ENCODE data around the gene MAML3.
A peak's percentile ranks its signal among the peaks of the same experiment; 100 is the strongest.
"Not testable (repeated sequence)": the region's sequence is repeated elsewhere in the genome, so short reads cannot be mapped to it uniquely, and the experiment has no call there.

Gene MAML3

DNA sequence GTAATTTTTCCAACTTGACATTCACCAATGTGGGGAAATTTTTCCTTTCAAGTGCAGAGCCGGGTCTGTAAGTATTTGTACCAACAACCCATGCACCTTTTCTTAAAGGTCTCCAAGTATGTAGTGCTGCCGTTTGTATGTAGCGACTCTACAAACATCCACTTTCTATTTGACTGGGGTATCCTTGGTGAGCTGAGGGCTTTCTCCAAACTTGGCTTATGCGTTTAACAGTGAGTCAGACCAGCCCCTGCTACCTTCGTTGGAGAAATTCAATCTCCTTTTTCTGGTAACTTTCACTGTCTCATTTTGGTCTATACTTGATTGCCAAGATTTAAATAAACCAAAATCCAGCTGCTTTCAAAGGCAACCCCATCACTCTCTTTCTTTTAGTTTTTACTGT lies 453.4 kb downstream of the MAML3 start:
- no peak overlapping the region for H3K4me3 Mint-ChIP-seq
- peaks cover 45% of the 10 kb centered on the region for H3K36me3 Mint-ChIP-seq (ENCODE audit: low read depth)
- TF ChIP-seq, protein P1, sequence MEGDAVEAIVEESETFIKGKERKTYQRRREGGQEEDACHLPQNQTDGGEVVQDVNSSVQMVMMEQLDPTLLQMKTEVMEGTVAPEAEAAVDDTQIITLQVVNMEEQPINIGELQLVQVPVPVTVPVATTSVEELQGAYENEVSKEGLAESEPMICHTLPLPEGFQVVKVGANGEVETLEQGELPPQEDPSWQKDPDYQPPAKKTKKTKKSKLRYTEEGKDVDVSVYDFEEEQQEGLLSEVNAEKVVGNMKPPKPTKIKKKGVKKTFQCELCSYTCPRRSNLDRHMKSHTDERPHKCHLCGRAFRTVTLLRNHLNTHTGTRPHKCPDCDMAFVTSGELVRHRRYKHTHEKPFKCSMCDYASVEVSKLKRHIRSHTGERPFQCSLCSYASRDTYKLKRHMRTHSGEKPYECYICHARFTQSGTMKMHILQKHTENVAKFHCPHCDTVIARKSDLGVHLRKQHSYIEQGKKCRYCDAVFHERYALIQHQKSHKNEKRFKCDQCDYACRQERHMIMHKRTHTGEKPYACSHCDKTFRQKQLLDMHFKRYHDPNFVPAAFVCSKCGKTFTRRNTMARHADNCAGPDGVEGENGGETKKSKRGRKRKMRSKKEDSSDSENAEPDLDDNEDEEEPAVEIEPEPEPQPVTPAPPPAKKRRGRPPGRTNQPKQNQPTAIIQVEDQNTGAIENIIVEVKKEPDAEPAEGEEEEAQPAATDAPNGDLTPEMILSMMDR (IDR thresholded peaks at IDR 0.05), result no peak
- H3K27me3 Mint-ChIP-seq (ENCODE audit: low read depth, poor library complexity), result peaks cover 4% of the 10 kb centered on the region
- peaks cover 32% of the 10 kb centered on the region for H3K9me3 Mint-ChIP-seq
- DNase-seq, result no peak
- no peak overlapping the region for H3K27ac Mint-ChIP-seq
- H3K4me1 Mint-ChIP-seq, result no peaks in the 10 kb centered on the region

DNA sequence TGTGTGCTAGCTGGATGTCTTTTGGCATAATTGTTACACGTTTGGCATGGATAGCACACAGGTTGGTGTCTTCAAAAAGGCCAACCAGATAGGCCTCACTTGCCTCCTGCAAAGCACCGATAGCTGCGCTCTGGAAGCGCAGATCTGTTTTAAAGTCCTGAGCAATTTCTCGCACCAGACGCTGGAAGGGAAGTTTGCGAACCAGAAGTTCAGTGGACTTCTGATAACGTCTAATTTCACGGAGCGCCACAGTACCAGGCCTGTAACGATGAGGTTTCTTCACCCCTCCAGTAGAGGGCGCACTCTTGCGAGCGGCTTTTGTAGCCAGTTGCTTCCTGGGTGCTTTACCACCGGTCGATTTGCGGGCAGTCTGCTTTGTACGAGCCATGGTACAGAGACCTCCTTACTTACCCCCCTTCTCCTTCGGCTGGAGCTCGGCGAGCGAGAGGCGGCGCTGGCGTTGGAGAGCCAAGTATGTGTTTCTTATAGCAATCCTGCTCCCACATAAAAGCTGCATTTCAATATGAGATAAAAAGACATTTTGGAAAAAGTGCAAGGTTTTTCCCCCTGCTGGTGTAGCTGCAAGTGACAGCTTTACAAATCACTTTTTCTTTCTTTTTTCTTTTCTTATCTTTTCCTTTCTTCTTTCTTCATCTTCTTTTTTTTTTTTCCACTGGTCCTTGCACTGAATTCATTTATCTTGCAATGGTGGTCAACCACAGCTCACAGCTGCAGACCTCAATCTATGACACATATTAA lies 455.6 kb downstream of the MAML3 start:
- H3K4me1 Mint-ChIP-seq; H3K4me3 Mint-ChIP-seq; H3K27me3 Mint-ChIP-seq (ENCODE audit: low read depth, poor library complexity); DNase-seq; H3K27ac Mint-ChIP-seq: not testable (repeated sequence)
- TF ChIP-seq, protein P1 (IDR thresholded peaks at IDR 0.05), result peak; percentile 24
- Mint-ChIP-seq H3K9me3 (peaks cover 20% of the 10 kb centered on the region), H3K36me3 (ENCODE audit: low read depth) (peaks cover 47% of the 10 kb centered on the region)

DNA sequence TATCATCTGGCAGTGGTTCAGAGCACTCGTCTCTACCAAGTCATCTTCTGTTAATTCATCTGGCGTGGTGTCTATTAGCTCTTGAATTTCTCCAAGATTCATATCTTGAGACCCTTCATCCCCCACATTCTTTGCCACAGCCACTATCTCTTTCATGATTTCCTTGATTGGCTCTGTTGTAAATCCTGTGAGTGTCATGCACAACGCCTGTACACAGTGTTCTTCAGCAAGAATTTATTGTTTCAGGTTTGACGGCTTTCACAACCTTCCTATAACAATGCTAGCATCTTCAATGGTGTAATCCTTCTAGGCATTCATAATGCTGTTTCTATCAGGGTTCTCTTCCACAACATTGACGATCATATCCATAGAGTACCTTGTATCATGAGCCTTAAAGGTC lies 457.5 kb downstream of the MAML3 start:
- H3K4me1 Mint-ChIP-seq, result peaks cover 5% of the 10 kb centered on the region
- peak overlapping the region; percentile 22 for H3K27ac Mint-ChIP-seq
- no peak for DNase-seq
- H3K9me3 Mint-ChIP-seq, result peaks cover 20% of the 10 kb centered on the region
- H3K4me3 Mint-ChIP-seq, result no peak overlapping the region
- TF ChIP-seq, protein P1 (IDR thresholded peaks at IDR 0.05), result no peak
- peaks cover 43% of the 10 kb centered on the region for H3K36me3 Mint-ChIP-seq (ENCODE audit: low read depth)
- H3K27me3 Mint-ChIP-seq (ENCODE audit: low read depth, poor library complexity), result peaks cover 4% of the 10 kb centered on the region

DNA sequence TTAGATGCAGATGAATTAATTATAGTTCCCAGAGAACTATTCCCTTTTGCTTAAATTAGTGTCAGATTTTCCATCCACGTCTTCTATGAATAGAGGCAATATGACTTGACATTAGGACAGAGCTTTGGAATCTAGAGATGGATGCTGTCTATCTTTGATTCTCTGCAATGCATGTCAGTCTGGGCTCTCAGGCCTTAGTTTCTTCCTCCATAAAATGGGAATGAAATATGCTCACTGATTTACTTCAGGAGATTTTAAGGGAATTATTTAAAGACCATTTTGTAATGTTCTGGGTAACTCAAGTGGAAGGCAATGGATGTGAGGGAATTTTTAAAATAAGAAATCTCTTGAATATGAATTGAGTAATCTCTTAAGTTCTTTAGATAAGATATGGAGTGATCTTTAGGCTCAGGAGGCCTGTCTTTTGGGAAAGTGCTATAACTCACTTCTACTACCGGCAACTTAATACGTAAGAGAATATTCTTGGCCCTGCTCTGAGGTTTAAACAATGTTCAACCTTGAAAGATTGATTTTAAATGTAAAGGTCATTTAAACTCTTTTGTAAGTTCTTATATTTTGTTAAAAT lies 459.4 kb downstream of the MAML3 start:
- Mint-ChIP-seq H3K27ac (no peak overlapping the region), H3K36me3 (ENCODE audit: low read depth) (peaks cover 43% of the 10 kb centered on the region), H3K4me1 (peaks cover 5% of the 10 kb centered on the region)

DNA sequence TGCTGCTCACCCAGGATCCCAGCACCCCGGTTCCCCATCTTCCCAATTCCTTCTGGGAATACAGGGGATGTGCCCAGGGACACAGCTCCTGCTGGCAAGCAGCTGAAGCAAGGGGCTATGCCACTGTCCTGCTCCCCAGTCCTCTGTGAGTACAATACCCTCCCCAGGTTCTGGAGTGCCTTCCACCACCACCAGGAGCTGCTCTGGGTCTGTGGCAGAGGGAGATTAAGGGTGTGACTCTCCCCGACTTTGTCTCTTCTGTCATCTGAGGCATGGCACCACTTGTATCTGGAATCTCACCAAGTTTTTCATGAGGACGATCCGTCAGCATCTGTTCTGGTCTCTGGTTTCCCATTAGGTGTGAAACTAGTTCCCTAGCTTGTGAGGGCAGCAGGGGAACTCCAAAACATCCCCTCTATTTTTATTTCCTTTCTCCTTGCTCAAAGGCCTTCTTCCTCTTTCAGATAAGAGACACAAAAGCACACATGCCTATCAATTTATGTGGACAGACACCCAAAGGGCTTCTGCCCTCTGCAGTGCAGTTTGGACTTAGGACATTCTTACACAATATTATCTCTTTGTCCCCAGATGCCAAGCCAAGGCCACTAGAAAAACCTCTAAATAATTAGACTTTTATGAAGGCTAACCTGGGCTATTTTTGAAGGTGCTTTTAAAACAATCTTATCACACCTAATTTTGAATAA lies 461.5 kb downstream of the MAML3 start:
- Mint-ChIP-seq H3K4me1 (peaks cover 5% of the 10 kb centered on the region), H3K27me3 (ENCODE audit: low read depth, poor library complexity) (peaks cover 10% of the 10 kb centered on the region), H3K27ac (peak overlapping the region; percentile 33), H3K4me3 (no peak overlapping the region), H3K9me3 (peaks cover 16% of the 10 kb centered on the region), H3K36me3 (ENCODE audit: low read depth) (peaks cover 37% of the 10 kb centered on the region)
- TF ChIP-seq, protein P1 (IDR thresholded peaks at IDR 0.05), result no peak
- DNase-seq, result no peak

More for the DNA sequence above, 459.4 kb downstream of the MAML3 start:
- Mint-ChIP-seq H3K27me3 (ENCODE audit: low read depth, poor library complexity) (peaks cover 7% of the 10 kb centered on the region), H3K9me3 (peaks cover 20% of the 10 kb centered on the region), H3K4me3 (no peak overlapping the region)
- DNase-seq, result no peak
- TF ChIP-seq, protein P1 (IDR thresholded peaks at IDR 0.05), result no peak
